GM03348 (cell line): ENCODE results near the gene VAV1.
"Not testable (repeated sequence)": the region's sequence is repeated elsewhere in the genome, so short reads cannot be mapped to it uniquely, and the experiment has no call there.

Source experiments
- DNase-seq: peaks from one replicate; pipeline ENCODE4 v3.0.0; 2012; ENCODE audit warnings: low spot score

Gene VAV1

GRCh38 chr19:6819323-6819722, 46.8 kb downstream of the VAV1 start:
- no peak for DNase-seq

DNA sequence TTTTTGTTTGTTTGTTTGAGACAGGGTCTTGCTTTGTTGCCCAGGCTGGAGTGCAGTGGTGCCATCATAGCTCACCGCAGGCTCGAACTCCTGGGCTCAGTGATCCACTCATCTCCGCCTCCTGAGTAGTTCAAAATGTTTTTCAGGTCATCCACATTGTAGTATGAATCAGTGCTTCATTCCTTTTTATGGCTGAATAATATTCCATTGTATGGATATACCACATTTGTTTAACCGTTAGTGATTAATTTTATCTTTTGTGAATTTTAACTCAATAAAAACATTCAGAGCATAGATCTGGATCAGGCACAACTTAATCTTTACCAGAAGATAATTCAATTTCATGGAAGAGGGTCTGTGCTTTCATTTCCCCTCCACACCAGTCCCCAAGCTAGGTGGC, 47.7 kb downstream of the VAV1 start:
- DNase-seq = no peak

- DNase-seq = no peak
Observed at GRCh38 chr19:6821639-6822310, 49.3 kb downstream of the VAV1 start.

DNA sequence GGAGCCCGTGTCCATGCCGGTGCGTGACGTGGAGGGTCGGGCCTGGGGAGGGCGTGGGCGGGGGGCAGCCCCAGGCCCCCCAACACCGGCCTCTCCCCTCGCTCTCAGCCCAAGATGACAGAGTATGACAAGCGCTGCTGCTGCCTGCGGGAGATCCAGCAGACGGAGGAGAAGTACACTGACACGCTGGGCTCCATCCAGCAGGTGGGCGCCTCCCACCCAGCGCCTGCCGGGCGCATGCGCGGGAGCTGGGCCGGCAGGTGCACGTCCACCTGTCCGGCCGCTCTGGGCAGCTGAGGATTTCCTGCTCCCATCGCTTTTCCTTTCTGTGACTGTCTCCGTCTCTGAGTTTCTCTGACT, 49.8 kb downstream of the VAV1 start:
- DNase-seq = no peak

- no peak for DNase-seq
Observed at GRCh38 chr19:6825076-6825774, 52.7 kb downstream of the VAV1 start.

GRCh38 chr19:6826281-6826920, 53.9 kb downstream of the VAV1 start:
- DNase-seq = no peak

GRCh38 chr19:6828306-6828697, 55.8 kb downstream of the VAV1 start:
- no peak for DNase-seq

DNA sequence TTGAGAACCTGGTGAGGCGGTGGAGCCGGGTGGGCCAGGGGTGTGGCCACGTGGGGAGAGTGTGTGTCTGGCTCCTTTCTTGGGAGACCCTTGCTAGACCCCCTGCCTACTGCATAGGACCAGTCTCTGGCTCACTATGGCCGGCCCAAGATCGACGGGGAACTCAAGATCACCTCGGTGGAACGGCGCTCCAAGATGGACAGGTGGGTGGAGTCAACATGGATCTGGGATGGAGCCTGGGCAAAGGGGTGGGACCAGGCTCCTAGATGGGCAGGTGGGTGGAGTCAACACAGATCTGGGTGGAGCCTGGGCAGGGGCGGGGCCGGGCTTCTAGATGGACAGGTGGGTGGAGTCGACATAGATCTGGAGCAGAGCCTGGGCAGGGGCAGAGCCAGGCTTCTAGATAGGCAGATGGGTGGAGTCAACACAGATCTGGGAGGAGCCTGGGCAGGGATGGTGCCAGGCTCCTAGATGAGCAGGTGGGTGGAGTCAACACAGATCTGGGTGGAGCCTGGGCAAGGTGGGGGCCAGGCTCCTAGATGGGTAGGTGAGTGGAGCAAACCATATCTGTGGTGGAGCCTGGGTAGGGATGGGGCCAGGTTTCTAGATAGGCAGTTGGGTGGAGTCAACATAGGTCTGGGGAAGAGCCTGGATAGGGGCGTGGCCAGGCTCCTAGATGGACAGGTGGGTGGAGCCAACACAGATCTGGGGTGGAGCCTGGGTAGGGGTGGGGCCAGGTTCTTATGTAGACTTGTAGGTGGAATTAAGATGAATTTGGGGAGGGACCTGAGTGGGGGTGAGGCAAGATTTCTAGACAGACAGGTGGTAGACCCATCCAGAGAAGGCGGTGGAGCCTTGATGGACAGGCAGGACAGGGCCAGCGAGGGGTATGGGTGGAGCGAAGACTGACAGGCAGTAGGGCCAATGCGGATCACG, 56.5 kb downstream of the VAV1 start:
- no peak for DNase-seq

- not testable (repeated sequence) for DNase-seq
Observed at GRCh38 chr19:6829829-6830228, 57.3 kb downstream of the VAV1 start.

- not testable (repeated sequence) for DNase-seq
Observed at GRCh38 chr19:6831084-6831483, 58.6 kb downstream of the VAV1 start.

DNA sequence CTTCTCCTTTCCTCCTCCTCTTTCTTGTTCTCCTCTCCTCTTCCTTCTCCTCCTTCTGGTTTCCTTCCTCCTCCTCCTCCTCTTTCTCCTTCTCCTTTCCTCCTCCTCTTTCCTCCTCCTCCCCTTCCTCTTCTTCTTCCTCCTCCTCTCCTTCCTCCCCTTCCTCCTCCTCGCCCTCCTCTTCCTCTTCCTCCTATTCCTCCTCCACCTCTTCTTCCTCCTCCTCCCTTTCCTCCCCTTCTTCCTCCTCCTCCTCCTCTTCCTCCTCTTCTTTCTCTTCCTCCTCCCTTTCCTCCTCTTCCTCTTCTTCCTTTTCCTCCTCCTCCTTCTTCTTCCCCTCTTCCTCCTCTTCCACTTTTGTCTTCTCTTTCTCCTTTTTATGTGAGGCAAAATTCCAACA, 59.9 kb downstream of the VAV1 start:
- DNase-seq = no peak

DNA sequence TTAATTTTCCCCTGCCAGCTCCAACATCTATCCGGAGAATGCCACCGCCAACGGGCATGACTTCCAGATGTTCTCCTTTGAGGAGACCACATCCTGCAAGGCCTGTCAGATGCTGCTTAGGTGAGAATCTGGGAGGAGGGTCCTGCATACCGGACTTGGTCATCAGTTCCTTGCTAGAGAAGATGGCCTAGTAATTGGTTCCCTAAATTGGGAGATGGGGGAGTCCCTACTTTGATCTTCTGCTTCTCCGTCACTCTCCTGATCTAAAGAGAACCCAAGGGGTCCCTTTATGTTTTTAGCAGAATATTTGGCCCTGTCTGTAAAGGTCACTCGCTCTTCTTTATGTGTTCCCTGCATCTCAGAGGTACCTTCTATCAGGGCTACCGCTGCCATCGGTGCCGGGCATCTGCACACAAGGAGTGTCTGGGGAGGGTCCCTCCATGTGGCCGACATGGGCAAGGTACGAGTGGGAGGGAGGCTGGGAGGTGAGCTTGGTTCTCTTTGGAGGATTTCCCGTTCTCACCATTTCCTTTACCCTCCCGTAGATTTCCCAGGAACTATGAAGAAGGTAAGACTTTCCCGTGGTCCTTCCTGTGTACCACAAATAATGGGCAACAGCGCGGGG, 60.8 kb downstream of the VAV1 start:
- no peak for DNase-seq

DNA sequence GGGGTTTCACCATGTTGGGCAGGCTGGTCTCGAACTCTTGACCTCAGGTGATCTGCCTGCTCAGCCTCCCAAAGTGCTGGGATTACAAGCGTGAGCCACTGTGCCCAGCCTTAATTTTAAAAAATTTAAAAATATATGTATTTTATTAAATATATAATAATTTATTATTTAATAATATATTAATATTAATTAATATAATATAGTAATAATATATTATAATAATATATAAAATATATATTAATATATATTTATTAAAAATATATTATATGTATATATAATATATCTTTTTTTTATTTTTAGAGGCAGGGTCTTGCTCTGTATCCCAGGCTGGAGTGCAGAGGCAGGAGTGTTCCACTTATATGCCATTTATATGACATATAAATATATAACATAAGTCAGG, 61.9 kb downstream of the VAV1 start:
- no peak for DNase-seq

- no peak for DNase-seq
Observed at GRCh38 chr19:6835501-6835900, 63.0 kb downstream of the VAV1 start.

DNA sequence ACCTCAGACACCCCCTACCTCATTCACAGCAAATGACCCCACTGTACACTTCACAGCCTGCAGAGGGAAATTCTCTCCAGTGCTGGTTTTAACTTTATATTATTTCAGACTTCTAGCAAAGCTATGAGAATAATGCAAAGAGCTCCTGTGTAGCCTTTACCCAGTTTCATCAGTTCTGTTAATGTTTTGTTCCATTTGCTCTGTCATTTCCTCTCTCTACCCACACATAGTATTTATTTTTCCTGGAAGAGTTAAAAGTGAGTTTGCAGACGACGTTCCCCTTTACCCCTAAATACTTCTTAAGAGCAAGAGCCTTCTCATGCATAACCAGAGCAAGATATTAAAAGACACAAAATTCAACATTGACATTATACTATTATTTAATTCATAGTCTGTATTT, 65.0 kb downstream of the VAV1 start:
- DNase-seq = no peak

- no peak for DNase-seq
Observed at GRCh38 chr19:6838062-6838655, 65.7 kb downstream of the VAV1 start.

- DNase-seq = no peak
Observed at GRCh38 chr19:6842871-6843607, 70.5 kb downstream of the VAV1 start.

DNA sequence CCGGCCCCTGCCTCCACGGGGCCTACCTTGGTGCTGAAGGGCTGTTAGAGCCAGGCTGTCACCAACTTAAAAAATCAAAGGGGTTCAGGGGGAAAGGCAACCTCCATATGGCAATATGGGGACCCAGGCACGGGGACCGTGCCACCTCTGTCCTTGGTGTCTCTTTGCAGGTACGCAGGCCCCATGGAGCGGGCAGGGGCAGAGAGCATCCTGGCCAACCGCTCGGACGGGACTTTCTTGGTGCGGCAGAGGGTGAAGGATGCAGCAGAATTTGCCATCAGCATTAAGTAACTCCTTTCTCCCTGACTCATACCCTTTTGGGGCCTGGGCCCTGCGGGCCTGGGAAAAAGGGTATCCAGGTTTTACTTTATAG, 75.3 kb downstream of the VAV1 start:
- DNase-seq = no peak

GRCh38 chr19:6848986-6849385, 76.5 kb downstream of the VAV1 start:
- no peak for DNase-seq

GRCh38 chr19:6849876-6850275, 77.4 kb downstream of the VAV1 start:
- DNase-seq = no peak

- DNase-seq = no peak
Observed at GRCh38 chr19:6851359-6851758, 78.9 kb downstream of the VAV1 start.
